HCT116 (cell line): ENCODE measurements around the gene YOD1. TPM values are rescaled to one million over a fixed set of nuclear protein-coding genes. Genes with fewer than 3 reads are reported as not detected.

Experiments
- ATAC-seq: fragments of 200-7000 bp; cut with Tn5 transposase; 2 replicates; pipeline ENCODE4 v1.9.1; 2020; ENCODE audit warnings: mild to moderate bottlenecking, moderate library complexity
- BruUV-seq: library from RNA; stranded (reverse); fragments of 400-500 nt; replicated peaks from 2 replicates; lab custom pipeline; 2021; lab: Mats Ljungman, UMichigan
- CTCF ChIA-PET: fragments of 300-600 bp; sonication (Branson Sonifier 250); formaldehyde crosslinking; loops from one replicate; lab custom pipeline; 2021; ENCODE audit warnings: antibody characterized with exemption; lab: Charles Lee
- POLR2A ChIA-PET: fragments of 300-600, 350-600 bp; sonication (Branson Sonifier 250); formaldehyde crosslinking; loops from one replicate; lab custom pipeline; 2021; ENCODE audit warnings: antibody characterized with exemption; lab: Charles Lee
- RAD21 ChIA-PET, 2 experiments: fragments of 300-600 bp; sonication (Branson Sonifier 250); formaldehyde crosslinking; loops; one replicate each; lab custom pipeline; 2023; ENCODE audit warnings: low total read pairs in 2 of 2; ENCODE audit not compliant: uncharacterized antibody in 2 of 2, unreplicated experiment in 2 of 2, low non-redundant PET in 1 of 2; lab: Charles Lee
- DNase-seq: peaks from one replicate; pipeline ENCODE4 v3.0.0-alpha.2; 2010; ENCODE audit warnings: low read depth, low spot score
- H2AFZ ChIP-seq: fragments of 200-600 bp; shearing (Covaris generic), sonication (generic); 2 replicates; pipeline ENCODE4 v1.6.1; 2017; ENCODE audit warnings: low read depth, mixed run types, mixed read lengths, antibody characterized with exemption, low read length; ENCODE audit not compliant: poor library complexity, severe bottlenecking
- H3K27ac ChIP-seq: 2 replicates; pipeline ENCODE4 v1.5.1; 2012; ENCODE audit warnings: low read depth, low read length
- H3K27me3 ChIP-seq: fragments of 200-600 bp; sonication (generic); 2 replicates; pipeline ENCODE4 v1.6.1; 2016; ENCODE audit warnings: mixed run types, low read length, mixed read lengths; ENCODE audit not compliant: insufficient read depth
- H3K36me3 ChIP-seq, 2 experiments: fragments of 200-500 bp in 1 of 2; fragments of 200-600 bp in 1 of 2; sonication (Bioruptor generic) in 1 of 2; sonication (generic) in 1 of 2; 2 replicates each; pipeline versions ENCODE4 v1.5.1 to v1.6.1; 2014 to 2016; ENCODE audit warnings: low read length in 2 of 2, inconsistent platforms in 1 of 2, mixed read lengths in 1 of 2, mixed run types in 1 of 2; ENCODE audit not compliant: insufficient read depth in 2 of 2, control insufficient read depth in 1 of 2
- H3K4me1 ChIP-seq, 2 experiments: fragments of 200-600 bp in 1 of 2; sonication (generic) in 1 of 2; 2 replicates each; pipeline versions ENCODE4 v1.5.1 to v1.6.1; 2012 to 2017; ENCODE audit warnings: low read length in 2 of 2, inconsistent platforms in 1 of 2, mild to moderate bottlenecking in 1 of 2, mixed read lengths in 1 of 2, mixed run types in 1 of 2, moderate library complexity in 1 of 2; ENCODE audit not compliant: insufficient read depth in 2 of 2, control insufficient read depth in 1 of 2
- H3K4me2 ChIP-seq: fragments of 200-600 bp; sonication (generic); 2 replicates; pipeline ENCODE4 v1.6.1; 2017; ENCODE audit warnings: mixed run types, low read length, mixed read lengths
- H3K4me3 ChIP-seq, 2 experiments: fragments of 200-600 bp in 1 of 2; sonication (generic) in 1 of 2; replicated peaks in 1 of 2; 2 replicates each; pipeline ENCODE4 v1.5.1; 2011 to 2016; ENCODE audit warnings: low read length in 2 of 2, control low read depth in 1 of 2, low read depth in 1 of 2, mild to moderate bottlenecking in 1 of 2, mixed read lengths in 1 of 2, mixed run types in 1 of 2
- H3K79me2 ChIP-seq: fragments of 200-600 bp; sonication (generic); 2 replicates; pipeline ENCODE4 v1.6.1; 2017; ENCODE audit warnings: mild to moderate bottlenecking, mixed run types, low read length, moderate library complexity, mixed read lengths; ENCODE audit not compliant: insufficient read depth
- H3K9ac ChIP-seq: fragments of 200-600 bp; sonication (generic); 2 replicates; pipeline ENCODE4 v1.6.1; 2016; ENCODE audit warnings: low read length, mixed read lengths
- H3K9me2 ChIP-seq: fragments of 200-600 bp; sonication (generic), shearing (Covaris generic); 2 replicates; pipeline ENCODE4 v1.6.1; 2017; ENCODE audit warnings: mixed run types, mild to moderate bottlenecking, moderate library complexity; ENCODE audit not compliant: insufficient read depth
- H3K9me3 ChIP-seq, 2 experiments: fragments of 200-500 bp in 1 of 2; fragments of 200-600 bp in 1 of 2; sonication (Bioruptor generic) in 1 of 2; sonication (generic) in 1 of 2; 2 replicates each; pipeline ENCODE4 v1.6.1; 2014 to 2017; ENCODE audit warnings: low read length in 2 of 2, mixed read lengths in 2 of 2, inconsistent platforms in 1 of 2, low read depth in 1 of 2, mild to moderate bottlenecking in 1 of 2, mixed run types in 1 of 2, moderate library complexity in 1 of 2; ENCODE audit not compliant: control insufficient read depth in 1 of 2, insufficient read depth in 1 of 2
- H4K20me1 ChIP-seq: fragments of 200-600 bp; sonication (generic), shearing (Covaris generic); 2 replicates; pipeline ENCODE4 v1.6.1; 2017; ENCODE audit warnings: mixed run types, mild to moderate bottlenecking, moderate library complexity; ENCODE audit not compliant: insufficient read depth
- ELF1 ChIP-seq: IDR thresholded peaks from 2 replicates; pipeline ENCODE4 v1.6.1; 2012; ENCODE audit warnings: low read depth, borderline replicate concordance
- FOSL1 ChIP-seq: IDR thresholded peaks from 2 replicates; pipeline ENCODE4 v1.6.1; 2012; ENCODE audit warnings: low read depth
- SIN3A ChIP-seq: IDR thresholded peaks from 2 replicates; pipeline ENCODE4 v1.6.1; 2012; ENCODE audit warnings: low read depth
- TCF7L2 ChIP-seq: IDR thresholded peaks from 2 replicates; pipeline ENCODE4 v1.7.0; 2011; ENCODE audit warnings: borderline replicate concordance, inconsistent platforms; ENCODE audit not compliant: insufficient read depth, insufficient read length; ENCODE audit errors: extremely low read depth
- intact Hi-C: fragments of 100-400 bp; cut with micrococcal nuclease; formaldehyde crosslinking; loops from 2 replicates; pipeline ENCODE4 v1.10.0; 2022
- total RNA-seq: library from RNA; stranded (reverse); gene quantifications from one replicate; pipeline ENCODE4 v1.2.1, GENCODE V29; 2021; ENCODE audit not compliant: unreplicated experiment
- TF ChIP-seq, protein P1 (sequence below): IDR thresholded peaks from 2 replicates; pipeline ENCODE4 v1.6.1; 2012
- TF ChIP-seq, protein P2 (sequence below), 3 experiments: fragments of 200-600 bp in 1 of 3; sonication (generic) in 1 of 3; IDR thresholded peaks in 2 of 3; conservative IDR thresholded peaks in 1 of 3; 2 replicates each; pipeline ENCODE4 v1.5.1; 2012 to 2017; ENCODE audit warnings: low read depth in 2 of 3, low read length in 2 of 3, antibody characterized with exemption in 1 of 3, borderline replicate concordance in 1 of 3, control low read depth in 1 of 3, mild to moderate bottlenecking in 1 of 3, mixed read lengths in 1 of 3, mixed run types in 1 of 3, moderate library complexity in 1 of 3; ENCODE audit not compliant: insufficient read depth in 1 of 3
- TF ChIP-seq, protein P3 (sequence below): IDR thresholded peaks from 2 replicates; pipeline ENCODE4 v1.6.1; 2011; ENCODE audit warnings: mild to moderate bottlenecking, low read length, moderate library complexity; ENCODE audit not compliant: insufficient replicate concordance; ENCODE audit errors: extremely low read depth

Gene YOD1
- total RNA-seq, 1 experiment from 2014 or later, result 13.6 TPM

DNA sequence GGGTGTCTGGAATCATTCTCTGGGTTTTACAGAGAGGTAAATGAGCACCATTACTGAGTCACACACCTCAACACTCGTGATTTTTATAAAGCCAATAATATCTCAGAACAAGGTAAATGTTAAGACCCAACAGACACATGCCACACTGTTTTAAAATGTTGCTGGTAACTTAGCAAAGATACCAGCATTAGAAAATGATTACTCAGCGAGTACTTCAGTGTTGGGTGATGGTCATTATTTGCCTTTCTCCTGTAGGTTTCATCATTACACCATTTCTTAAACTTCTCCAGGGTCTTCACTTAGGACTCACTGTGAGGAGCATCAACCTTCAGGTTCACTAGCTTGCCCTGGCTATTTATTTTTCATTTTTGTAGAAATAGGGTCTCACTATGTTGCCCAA is 30.8 kb upstream of the YOD1 start:
- Histone ChIP-seq H3K36me3 (no peaks in the 10 kb centered on the region), H3K27ac (no peak overlapping the region), H3K4me2 (no peak overlapping the region), H2AFZ (no peak overlapping the region), H3K27me3 (0 out of 2 replicates have a peak, but pooled peaks cover 3% of the 10 kb centered on the region), H3K4me1 (peaks cover 0 to 4% of the 10 kb centered on the region in 2 experiments; a peak in 2 of 4 replicates), H3K9me2 (no peaks in the 10 kb centered on the region), H3K79me2 (no peaks in the 10 kb centered on the region), H3K4me3 (no peak overlapping the region), H4K20me1 (no peaks in the 10 kb centered on the region), H3K9me3 (no peaks in the 10 kb centered on the region), H3K9ac (no peak overlapping the region)
- ChIA-PET POLR2A (no interaction called here), RAD21 (no interaction called here), CTCF (interaction anchor here (4.2 to 4.8 kb wide), 2 partner anchors 323 to 418 kb away, joined by 19 to 33 read pairs; no protein-coding TSS in a partner anchor)
- DNase-seq (no peak), ATAC-seq (no peak)
- TF ChIP-seq, protein P1, sequence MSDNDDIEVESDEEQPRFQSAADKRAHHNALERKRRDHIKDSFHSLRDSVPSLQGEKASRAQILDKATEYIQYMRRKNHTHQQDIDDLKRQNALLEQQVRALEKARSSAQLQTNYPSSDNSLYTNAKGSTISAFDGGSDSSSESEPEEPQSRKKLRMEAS, result no peak
- TF ChIP-seq, protein P2, sequence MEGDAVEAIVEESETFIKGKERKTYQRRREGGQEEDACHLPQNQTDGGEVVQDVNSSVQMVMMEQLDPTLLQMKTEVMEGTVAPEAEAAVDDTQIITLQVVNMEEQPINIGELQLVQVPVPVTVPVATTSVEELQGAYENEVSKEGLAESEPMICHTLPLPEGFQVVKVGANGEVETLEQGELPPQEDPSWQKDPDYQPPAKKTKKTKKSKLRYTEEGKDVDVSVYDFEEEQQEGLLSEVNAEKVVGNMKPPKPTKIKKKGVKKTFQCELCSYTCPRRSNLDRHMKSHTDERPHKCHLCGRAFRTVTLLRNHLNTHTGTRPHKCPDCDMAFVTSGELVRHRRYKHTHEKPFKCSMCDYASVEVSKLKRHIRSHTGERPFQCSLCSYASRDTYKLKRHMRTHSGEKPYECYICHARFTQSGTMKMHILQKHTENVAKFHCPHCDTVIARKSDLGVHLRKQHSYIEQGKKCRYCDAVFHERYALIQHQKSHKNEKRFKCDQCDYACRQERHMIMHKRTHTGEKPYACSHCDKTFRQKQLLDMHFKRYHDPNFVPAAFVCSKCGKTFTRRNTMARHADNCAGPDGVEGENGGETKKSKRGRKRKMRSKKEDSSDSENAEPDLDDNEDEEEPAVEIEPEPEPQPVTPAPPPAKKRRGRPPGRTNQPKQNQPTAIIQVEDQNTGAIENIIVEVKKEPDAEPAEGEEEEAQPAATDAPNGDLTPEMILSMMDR (IDR thresholded peaks at IDR 0.05 in 2 of 3, conservative IDR thresholded peaks at IDR 0.05 in 1 of 3; ENCODE audit: borderline replicate concordance in 1 of 3, insufficient read depth in 1 of 3, low read depth in 2 of 3, low read length in 2 of 3), result no peak
- TF ChIP-seq SIN3A (no peak), FOSL1 (no peak), ELF1 (no peak), TCF7L2 (no peak)
- TF ChIP-seq, protein P3, sequence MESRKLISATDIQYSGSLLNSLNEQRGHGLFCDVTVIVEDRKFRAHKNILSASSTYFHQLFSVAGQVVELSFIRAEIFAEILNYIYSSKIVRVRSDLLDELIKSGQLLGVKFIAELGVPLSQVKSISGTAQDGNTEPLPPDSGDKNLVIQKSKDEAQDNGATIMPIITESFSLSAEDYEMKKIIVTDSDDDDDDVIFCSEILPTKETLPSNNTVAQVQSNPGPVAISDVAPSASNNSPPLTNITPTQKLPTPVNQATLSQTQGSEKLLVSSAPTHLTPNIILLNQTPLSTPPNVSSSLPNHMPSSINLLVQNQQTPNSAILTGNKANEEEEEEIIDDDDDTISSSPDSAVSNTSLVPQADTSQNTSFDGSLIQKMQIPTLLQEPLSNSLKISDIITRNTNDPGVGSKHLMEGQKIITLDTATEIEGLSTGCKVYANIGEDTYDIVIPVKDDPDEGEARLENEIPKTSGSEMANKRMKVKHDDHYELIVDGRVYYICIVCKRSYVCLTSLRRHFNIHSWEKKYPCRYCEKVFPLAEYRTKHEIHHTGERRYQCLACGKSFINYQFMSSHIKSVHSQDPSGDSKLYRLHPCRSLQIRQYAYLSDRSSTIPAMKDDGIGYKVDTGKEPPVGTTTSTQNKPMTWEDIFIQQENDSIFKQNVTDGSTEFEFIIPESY, result no peak
- intact Hi-C loops, result loop anchor here (10.0 kb wide), 1 partner anchor 593 kb away; no protein-coding TSS in a partner anchor
- no TSS peak for BruUV-seq
